GM23338 (cell line): ENCODE data around the gene NDFIP1. TPM values are rescaled to one million over a fixed set of nuclear protein-coding genes. Genes with fewer than 3 reads are reported as not detected.

Experiments
- ATAC-seq: fragments of 200-7000 bp; cut with Tn5 transposase; 3 replicates; pipeline ENCODE4 v1.9.1; 2020
- DNase-seq: peaks from one replicate; pipeline ENCODE4 v3.0.0-alpha.2; 2015; ENCODE audit warnings: low spot score
- H2AFZ ChIP-seq: fragments of 200-600 bp; sonication (generic); 2 replicates; pipeline ENCODE4 v1.8.0; 2016; ENCODE audit warnings: antibody characterized with exemption, mild to moderate bottlenecking, moderate library complexity
- H3F3A ChIP-seq: fragments of 200-600 bp; sonication (generic); replicated peaks from 2 replicates; pipeline ENCODE4 v1.8.0; 2017; ENCODE audit warnings: antibody characterized with exemption, mixed run types, low read depth
- H3K27ac ChIP-seq: fragments of 200-600 bp; sonication (generic); 2 replicates; pipeline ENCODE4 v1.6.1; 2016; ENCODE audit warnings: low read depth
- H3K27me3 ChIP-seq: fragments of 200-600 bp; sonication (generic); 2 replicates; pipeline ENCODE4 v1.8.0; 2016; ENCODE audit warnings: mild to moderate bottlenecking, mixed run types, moderate library complexity; ENCODE audit not compliant: insufficient read depth
- H3K36me3 ChIP-seq: fragments of 200-600 bp; sonication (generic); 2 replicates; pipeline ENCODE4 v1.8.0; 2016; ENCODE audit warnings: mild to moderate bottlenecking; ENCODE audit not compliant: insufficient read depth
- H3K4me1 ChIP-seq: fragments of 200-600 bp; sonication (generic); 2 replicates; pipeline ENCODE4 v1.8.0; 2016; ENCODE audit warnings: mild to moderate bottlenecking, moderate library complexity; ENCODE audit not compliant: insufficient read depth
- H3K4me2 ChIP-seq: fragments of 200-600 bp; sonication (generic); 2 replicates; pipeline ENCODE4 v1.7.1; 2017; ENCODE audit warnings: mixed run types
- H3K4me3 ChIP-seq: fragments of 200-600 bp; sonication (generic); 2 replicates; pipeline ENCODE4 v1.6.1; 2016; ENCODE audit warnings: mixed run types
- H3K79me2 ChIP-seq: fragments of 200-600 bp; sonication (generic); replicated peaks from 2 replicates; pipeline ENCODE4 v1.8.0; 2017; ENCODE audit warnings: mild to moderate bottlenecking; ENCODE audit not compliant: insufficient read depth
- H3K9me2 ChIP-seq: fragments of 200-600 bp; sonication (generic); 2 replicates; pipeline ENCODE4 v1.8.0; 2017; ENCODE audit not compliant: insufficient read depth
- H4K20me1 ChIP-seq: fragments of 200-600 bp; sonication (generic); replicated peaks from 2 replicates; pipeline ENCODE4 v1.8.0; 2017; ENCODE audit warnings: mild to moderate bottlenecking; ENCODE audit not compliant: insufficient read depth
- H3K27ac Mint-ChIP-seq: 2 replicates; pipeline ENCODE4 v1.8.0; 2020; ENCODE audit warnings: inconsistent platforms, mild to moderate bottlenecking, moderate library complexity, mixed read lengths
- H3K27me3 Mint-ChIP-seq: 3 replicates; pipeline ENCODE4 v1.8.0; 2022; ENCODE audit warnings: low read depth, mild to moderate bottlenecking, moderate library complexity, mixed read lengths, inconsistent platforms; ENCODE audit not compliant: insufficient read depth, poor library complexity
- H3K36me3 Mint-ChIP-seq: 3 replicates; pipeline ENCODE4 v1.8.0; 2021; ENCODE audit warnings: low read depth, mild to moderate bottlenecking, inconsistent platforms, moderate library complexity, mixed read lengths
- H3K4me1 Mint-ChIP-seq: 3 replicates; pipeline ENCODE4 v1.8.0; 2020; ENCODE audit warnings: mild to moderate bottlenecking, inconsistent platforms, mixed read lengths
- H3K4me3 Mint-ChIP-seq: 3 replicates; pipeline ENCODE4 v1.8.0; 2021; ENCODE audit warnings: moderate library complexity, mild to moderate bottlenecking, inconsistent platforms, mixed read lengths
- H3K9me3 Mint-ChIP-seq: 3 replicates; pipeline ENCODE4 v1.8.0; 2020; ENCODE audit warnings: moderate library complexity, mild to moderate bottlenecking, inconsistent platforms, mixed read lengths
- CREB1 ChIP-seq: fragments of 250-450 bp; sonication (Bioruptor Pico); IDR thresholded peaks from 2 replicates; pipeline ENCODE4 v1.5.0; 2020; ENCODE audit warnings: low read depth, mild to moderate bottlenecking, moderate library complexity
- EZH2phosphoT487 ChIP-seq: fragments of 200-600 bp; sonication (generic); IDR thresholded peaks from one replicate; pipeline ENCODE4 v1.8.1; 2018; ENCODE audit warnings: antibody characterized with exemption; ENCODE audit not compliant: unreplicated experiment
- polyA plus RNA-seq: library from polyadenylated mRNA; unstranded; fragments of >200 nt; fragmentation: Nextera tagmentation; extraction: Ambion mirVana; gene quantifications from 2 replicates; pipeline ENCODE4 v1.2.1, GENCODE V29; 2016
- total RNA-seq: library from RNA; depleted of rRNA; stranded (reverse); fragments of >200 nt; shearing (Covaris generic); gene quantifications from 2 replicates; pipeline ENCODE4 v1.2.3, GENCODE V29; 2014
- TF ChIP-seq, protein P1 (sequence below): IDR thresholded peaks from 2 replicates; pipeline ENCODE4 v1.6.1; 2016; ENCODE audit warnings: antibody characterized with exemption
- TF ChIP-seq, protein P2 (sequence below), 2 experiments: fragments of 200-600 bp in 1 of 2; sonication (generic) in 1 of 2; conservative IDR thresholded peaks; 2 replicates each; pipeline versions ENCODE4 v1.5.1 to v1.6.1; 2016 to 2017; ENCODE audit warnings: antibody characterized with exemption in 2 of 2, low read depth in 2 of 2, mild to moderate bottlenecking in 2 of 2, moderate library complexity in 1 of 2
- TF ChIP-seq, protein P3 (sequence below): fragments of 250-450 bp; sonication (Bioruptor Pico); IDR thresholded peaks from 2 replicates; pipeline ENCODE4 v1.5.0; 2020; ENCODE audit warnings: mild to moderate bottlenecking, moderate library complexity
- TF ChIP-seq, protein P4 (sequence below): IDR thresholded peaks from one replicate; pipeline ENCODE4 v1.6.1; 2018; ENCODE audit warnings: antibody characterized with exemption; ENCODE audit not compliant: unreplicated experiment

Gene NDFIP1
- total and polyA plus RNA-seq, 2 experiments from 2014 or later, result 24.3 to 45.0 TPM

DNA sequence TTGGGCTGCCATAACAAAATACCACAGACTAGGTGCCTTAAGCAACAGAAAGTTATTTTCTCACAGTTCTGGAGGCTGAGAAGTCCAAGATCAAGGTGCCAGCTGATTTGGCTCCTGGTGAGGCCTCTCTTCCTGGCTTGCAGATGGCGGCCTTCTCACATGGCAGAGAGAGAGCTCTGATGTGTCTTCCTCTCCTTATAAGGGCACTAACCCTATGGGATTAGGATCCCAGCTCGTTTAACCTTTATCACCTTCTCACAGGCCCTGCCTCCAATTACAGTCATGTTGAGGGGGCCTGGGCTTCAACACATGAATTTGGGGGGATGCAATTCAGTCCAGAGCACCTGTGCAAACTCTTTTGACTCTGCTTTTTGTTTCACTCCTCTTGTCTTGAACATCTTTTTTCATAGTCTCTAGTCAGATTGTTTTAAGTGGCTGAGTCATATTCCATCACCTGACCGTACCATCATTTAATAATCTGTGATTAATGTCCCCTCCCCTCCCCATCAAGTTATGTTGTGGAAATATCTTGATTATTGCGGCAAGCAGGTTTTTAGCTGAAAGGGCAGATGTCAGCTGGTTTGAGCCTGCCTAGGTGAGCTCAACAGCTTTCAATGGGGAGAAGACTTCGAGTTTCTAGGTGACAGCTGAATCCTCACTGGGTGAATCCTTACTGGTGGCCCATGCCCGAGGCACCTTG, 61.8 kb downstream of the NDFIP1 start:
- no peak overlapping the region for H3K4me2 ChIP-seq
- no peak overlapping the region for H3K27ac ChIP-seq
- Mint-ChIP-seq H3K36me3 (no peaks in the 10 kb centered on the region; the same call in 2 of the 3 replicates), H3K4me3 (no peak overlapping the region; the same call in 2 of the 3 replicates), H3K4me1 (peaks cover 39% of the 10 kb centered on the region), H3K27me3 (peaks cover 4% of the 10 kb centered on the region), H3K27ac (no peak overlapping the region), H3K9me3 (peaks cover 13% of the 10 kb centered on the region; the same call in 2 of the 3 replicates)
- peaks cover 13% of the 10 kb centered on the region for H3K4me1 ChIP-seq
- H3K4me3 ChIP-seq, result no peak overlapping the region
- H3K79me2 ChIP-seq, result no peaks in the 10 kb centered on the region
- TF ChIP-seq, protein P1, sequence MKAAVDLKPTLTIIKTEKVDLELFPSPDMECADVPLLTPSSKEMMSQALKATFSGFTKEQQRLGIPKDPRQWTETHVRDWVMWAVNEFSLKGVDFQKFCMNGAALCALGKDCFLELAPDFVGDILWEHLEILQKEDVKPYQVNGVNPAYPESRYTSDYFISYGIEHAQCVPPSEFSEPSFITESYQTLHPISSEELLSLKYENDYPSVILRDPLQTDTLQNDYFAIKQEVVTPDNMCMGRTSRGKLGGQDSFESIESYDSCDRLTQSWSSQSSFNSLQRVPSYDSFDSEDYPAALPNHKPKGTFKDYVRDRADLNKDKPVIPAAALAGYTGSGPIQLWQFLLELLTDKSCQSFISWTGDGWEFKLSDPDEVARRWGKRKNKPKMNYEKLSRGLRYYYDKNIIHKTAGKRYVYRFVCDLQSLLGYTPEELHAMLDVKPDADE, result no peak
- TF ChIP-seq EZH2phosphoT487 (no peak), CREB1 (CRISPR knock-in tag) (no peak)
- TF ChIP-seq, protein P2, sequence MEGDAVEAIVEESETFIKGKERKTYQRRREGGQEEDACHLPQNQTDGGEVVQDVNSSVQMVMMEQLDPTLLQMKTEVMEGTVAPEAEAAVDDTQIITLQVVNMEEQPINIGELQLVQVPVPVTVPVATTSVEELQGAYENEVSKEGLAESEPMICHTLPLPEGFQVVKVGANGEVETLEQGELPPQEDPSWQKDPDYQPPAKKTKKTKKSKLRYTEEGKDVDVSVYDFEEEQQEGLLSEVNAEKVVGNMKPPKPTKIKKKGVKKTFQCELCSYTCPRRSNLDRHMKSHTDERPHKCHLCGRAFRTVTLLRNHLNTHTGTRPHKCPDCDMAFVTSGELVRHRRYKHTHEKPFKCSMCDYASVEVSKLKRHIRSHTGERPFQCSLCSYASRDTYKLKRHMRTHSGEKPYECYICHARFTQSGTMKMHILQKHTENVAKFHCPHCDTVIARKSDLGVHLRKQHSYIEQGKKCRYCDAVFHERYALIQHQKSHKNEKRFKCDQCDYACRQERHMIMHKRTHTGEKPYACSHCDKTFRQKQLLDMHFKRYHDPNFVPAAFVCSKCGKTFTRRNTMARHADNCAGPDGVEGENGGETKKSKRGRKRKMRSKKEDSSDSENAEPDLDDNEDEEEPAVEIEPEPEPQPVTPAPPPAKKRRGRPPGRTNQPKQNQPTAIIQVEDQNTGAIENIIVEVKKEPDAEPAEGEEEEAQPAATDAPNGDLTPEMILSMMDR (conservative IDR thresholded peaks at IDR 0.05; ENCODE audit: low read depth in 2 of 2), result no peak
- TF ChIP-seq, protein P3, sequence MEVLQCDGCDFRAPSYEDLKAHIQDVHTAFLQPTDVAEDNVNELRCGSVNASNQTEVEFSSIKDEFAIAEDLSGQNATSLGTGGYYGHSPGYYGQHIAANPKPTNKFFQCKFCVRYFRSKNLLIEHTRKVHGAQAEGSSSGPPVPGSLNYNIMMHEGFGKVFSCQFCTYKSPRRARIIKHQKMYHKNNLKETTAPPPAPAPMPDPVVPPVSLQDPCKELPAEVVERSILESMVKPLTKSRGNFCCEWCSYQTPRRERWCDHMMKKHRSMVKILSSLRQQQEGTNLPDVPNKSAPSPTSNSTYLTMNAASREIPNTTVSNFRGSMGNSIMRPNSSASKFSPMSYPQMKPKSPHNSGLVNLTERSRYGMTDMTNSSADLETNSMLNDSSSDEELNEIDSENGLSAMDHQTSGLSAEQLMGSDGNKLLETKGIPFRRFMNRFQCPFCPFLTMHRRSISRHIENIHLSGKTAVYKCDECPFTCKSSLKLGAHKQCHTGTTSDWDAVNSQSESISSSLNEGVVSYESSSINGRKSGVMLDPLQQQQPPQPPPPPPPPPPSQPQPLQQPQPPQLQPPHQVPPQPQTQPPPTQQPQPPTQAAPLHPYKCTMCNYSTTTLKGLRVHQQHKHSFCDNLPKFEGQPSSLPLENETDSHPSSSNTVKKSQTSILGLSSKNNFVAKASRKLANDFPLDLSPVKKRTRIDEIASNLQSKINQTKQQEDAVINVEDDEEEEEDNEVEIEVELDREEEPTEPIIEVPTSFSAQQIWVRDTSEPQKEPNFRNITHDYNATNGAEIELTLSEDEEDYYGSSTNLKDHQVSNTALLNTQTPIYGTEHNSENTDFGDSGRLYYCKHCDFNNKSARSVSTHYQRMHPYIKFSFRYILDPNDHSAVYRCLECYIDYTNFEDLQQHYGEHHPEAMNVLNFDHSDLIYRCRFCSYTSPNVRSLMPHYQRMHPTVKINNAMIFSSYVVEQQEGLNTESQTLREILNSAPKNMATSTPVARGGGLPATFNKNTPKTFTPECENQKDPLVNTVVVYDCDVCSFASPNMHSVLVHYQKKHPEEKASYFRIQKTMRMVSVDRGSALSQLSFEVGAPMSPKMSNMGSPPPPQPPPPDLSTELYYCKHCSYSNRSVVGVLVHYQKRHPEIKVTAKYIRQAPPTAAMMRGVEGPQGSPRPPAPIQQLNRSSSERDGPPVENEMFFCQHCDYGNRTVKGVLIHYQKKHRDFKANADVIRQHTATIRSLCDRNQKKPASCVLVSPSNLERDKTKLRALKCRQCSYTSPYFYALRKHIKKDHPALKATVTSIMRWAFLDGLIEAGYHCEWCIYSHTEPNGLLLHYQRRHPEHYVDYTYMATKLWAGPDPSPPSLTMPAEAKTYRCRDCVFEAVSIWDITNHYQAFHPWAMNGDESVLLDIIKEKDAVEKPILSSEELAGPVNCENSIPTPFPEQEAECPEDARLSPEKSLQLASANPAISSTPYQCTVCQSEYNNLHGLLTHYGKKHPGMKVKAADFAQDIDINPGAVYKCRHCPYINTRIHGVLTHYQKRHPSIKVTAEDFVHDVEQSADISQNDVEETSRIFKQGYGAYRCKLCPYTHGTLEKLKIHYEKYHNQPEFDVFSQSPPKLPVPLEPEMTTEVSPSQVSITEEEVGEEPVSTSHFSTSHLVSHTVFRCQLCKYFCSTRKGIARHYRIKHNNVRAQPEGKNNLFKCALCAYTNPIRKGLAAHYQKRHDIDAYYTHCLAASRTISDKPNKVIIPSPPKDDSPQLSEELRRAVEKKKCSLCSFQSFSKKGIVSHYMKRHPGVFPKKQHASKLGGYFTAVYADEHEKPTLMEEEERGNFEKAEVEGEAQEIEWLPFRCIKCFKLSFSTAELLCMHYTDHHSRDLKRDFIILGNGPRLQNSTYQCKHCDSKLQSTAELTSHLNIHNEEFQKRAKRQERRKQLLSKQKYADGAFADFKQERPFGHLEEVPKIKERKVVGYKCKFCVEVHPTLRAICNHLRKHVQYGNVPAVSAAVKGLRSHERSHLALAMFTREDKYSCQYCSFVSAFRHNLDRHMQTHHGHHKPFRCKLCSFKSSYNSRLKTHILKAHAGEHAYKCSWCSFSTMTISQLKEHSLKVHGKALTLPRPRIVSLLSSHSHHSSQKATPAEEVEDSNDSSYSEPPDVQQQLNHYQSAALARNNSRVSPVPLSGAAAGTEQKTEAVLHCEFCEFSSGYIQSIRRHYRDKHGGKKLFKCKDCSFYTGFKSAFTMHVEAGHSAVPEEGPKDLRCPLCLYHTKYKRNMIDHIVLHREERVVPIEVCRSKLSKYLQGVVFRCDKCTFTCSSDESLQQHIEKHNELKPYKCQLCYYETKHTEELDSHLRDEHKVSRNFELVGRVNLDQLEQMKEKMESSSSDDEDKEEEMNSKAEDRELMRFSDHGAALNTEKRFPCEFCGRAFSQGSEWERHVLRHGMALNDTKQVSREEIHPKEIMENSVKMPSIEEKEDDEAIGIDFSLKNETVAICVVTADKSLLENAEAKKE (CRISPR knock-in tag), result no peak
- TF ChIP-seq, protein P4, sequence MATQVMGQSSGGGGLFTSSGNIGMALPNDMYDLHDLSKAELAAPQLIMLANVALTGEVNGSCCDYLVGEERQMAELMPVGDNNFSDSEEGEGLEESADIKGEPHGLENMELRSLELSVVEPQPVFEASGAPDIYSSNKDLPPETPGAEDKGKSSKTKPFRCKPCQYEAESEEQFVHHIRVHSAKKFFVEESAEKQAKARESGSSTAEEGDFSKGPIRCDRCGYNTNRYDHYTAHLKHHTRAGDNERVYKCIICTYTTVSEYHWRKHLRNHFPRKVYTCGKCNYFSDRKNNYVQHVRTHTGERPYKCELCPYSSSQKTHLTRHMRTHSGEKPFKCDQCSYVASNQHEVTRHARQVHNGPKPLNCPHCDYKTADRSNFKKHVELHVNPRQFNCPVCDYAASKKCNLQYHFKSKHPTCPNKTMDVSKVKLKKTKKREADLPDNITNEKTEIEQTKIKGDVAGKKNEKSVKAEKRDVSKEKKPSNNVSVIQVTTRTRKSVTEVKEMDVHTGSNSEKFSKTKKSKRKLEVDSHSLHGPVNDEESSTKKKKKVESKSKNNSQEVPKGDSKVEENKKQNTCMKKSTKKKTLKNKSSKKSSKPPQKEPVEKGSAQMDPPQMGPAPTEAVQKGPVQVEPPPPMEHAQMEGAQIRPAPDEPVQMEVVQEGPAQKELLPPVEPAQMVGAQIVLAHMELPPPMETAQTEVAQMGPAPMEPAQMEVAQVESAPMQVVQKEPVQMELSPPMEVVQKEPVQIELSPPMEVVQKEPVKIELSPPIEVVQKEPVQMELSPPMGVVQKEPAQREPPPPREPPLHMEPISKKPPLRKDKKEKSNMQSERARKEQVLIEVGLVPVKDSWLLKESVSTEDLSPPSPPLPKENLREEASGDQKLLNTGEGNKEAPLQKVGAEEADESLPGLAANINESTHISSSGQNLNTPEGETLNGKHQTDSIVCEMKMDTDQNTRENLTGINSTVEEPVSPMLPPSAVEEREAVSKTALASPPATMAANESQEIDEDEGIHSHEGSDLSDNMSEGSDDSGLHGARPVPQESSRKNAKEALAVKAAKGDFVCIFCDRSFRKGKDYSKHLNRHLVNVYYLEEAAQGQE, result no peak
- DNase-seq (no peak), ATAC-seq (peak; percentile 15; the same call in 1 of the 3 replicates)
- no peaks in the 10 kb centered on the region for H3K27me3 ChIP-seq
- 0 out of 2 replicates have a peak, but pooled peaks cover 7% of the 10 kb centered on the region for H3F3A ChIP-seq
- no peaks in the 10 kb centered on the region; the same call in 1 of the 2 replicates for H3K36me3 ChIP-seq
- H3K9me2 ChIP-seq, result no peaks in the 10 kb centered on the region
- no peaks in the 10 kb centered on the region for H4K20me1 ChIP-seq
- H2AFZ ChIP-seq, result no peak overlapping the region; the same call in 1 of the 2 replicates
